ENCODE measurements around the gene SLC8A3.

- TF ChIP-seq ZNF197 (CRISPR knock-in tag; IDR thresholded peaks at IDR 0.05; ENCODE audit: low read depth) (no peak), CTCF (IDR thresholded peaks at IDR 0.05 in 2 of 3, conservative IDR thresholded peaks at IDR 0.05 in 1 of 3; ENCODE audit: insufficient read depth in 2 of 3, low read depth in 1 of 3, low read length in 3 of 3) (no peak), FUS (optimal IDR thresholded peaks at IDR 0.05; ENCODE audit: low read depth, low read length) (no peak), REST (IDR thresholded peaks at IDR 0.05; ENCODE audit: borderline replicate concordance) (no peak), REST (CRISPR knock-in tag; IDR thresholded peaks at IDR 0.05; ENCODE audit: low read depth) (no peak), GTF2F1 (IDR thresholded peaks at IDR 0.05; ENCODE audit: low read depth, low read length) (no peak), ZBTB33 (CRISPR knock-in tag; IDR thresholded peaks at IDR 0.05) (no peak), ARNT (IDR thresholded peaks at IDR 0.05) (no peak), NR2C2 (CRISPR knock-in tag; IDR thresholded peaks at IDR 0.05) (no peak), NR2C2 (tag; IDR thresholded peaks at IDR 0.05) (no peak), ZNF668 (CRISPR knock-in tag; IDR thresholded peaks at IDR 0.05) (no peak), ZKSCAN1 (IDR thresholded peaks at IDR 0.05; ENCODE audit: low read depth, low read length) (no peak)
- TF ChIP-seq, protein P1, sequence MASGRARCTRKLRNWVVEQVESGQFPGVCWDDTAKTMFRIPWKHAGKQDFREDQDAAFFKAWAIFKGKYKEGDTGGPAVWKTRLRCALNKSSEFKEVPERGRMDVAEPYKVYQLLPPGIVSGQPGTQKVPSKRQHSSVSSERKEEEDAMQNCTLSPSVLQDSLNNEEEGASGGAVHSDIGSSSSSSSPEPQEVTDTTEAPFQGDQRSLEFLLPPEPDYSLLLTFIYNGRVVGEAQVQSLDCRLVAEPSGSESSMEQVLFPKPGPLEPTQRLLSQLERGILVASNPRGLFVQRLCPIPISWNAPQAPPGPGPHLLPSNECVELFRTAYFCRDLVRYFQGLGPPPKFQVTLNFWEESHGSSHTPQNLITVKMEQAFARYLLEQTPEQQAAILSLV (tag; IDR thresholded peaks at IDR 0.05): no peak
Observed at GRCh38 chr14:70009961-70010360, 178.8 kb downstream of the SLC8A3 start.
